Measurements from ENCODE around the gene PGM5.

PGM5 gene

DNA sequence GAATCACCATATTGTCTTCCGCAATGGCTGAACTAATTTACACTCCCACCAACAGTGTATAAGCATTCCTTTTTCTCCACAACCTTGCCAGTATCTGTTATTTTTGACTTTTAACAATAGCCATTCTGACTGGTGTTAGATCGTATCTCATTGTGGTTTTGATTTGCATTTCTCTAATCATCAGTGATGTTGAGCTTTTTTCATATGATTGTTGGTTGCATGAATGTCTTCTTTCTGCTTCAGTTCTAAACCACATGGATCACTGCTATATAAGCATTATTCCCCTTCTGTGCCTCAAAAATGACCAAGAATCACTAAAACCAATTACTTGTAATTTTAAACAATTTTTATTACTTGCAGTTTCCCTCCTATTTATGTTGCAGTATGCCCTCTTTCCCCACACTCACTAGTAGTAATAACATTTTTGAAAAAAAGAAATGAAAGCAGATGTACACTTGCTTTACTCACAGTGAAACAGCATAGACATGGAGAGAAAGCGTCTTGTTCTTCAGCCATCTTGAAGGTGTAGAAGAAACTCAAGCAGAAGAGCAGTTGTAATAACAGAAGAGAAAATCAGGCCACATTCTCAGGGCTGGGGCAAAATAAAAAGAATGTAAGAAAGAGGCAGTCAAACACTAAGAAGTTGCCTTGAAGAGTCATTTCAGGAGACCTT, 188.8 kb downstream of the PGM5 start (continued):
- TF ChIP-seq KLF17 (tag by site-specific recombination; IDR thresholded peaks at IDR 0.05): no peak
- TF ChIP-seq ZNF654 (tag by site-specific recombination; IDR thresholded peaks at IDR 0.05; ENCODE audit: low read depth): no peak
- no peak for TF ChIP-seq KLF9 (tag by site-specific recombination; IDR thresholded peaks at IDR 0.05; ENCODE audit: low read depth)
- no peak for TF ChIP-seq KLF10 (tag by site-specific recombination; IDR thresholded peaks at IDR 0.05)

GRCh38 chr9:68546596-68547390, 190.4 kb downstream of the PGM5 start:
- Histone ChIP-seq H3K36me3 (ENCODE audit: control insufficient read depth in 2 of 2, insufficient read depth in 1 of 2, low read length in 2 of 2) (no peaks in the 10 kb centered on the region), H3K9me3 (ENCODE audit: control insufficient read depth, insufficient read depth, low read depth, low read length) (no peaks in the 10 kb centered on the region), H3K27ac (ENCODE audit: extremely low read depth, low read depth, low read length) (no peak overlapping the region), H3K4me3 (ENCODE audit: low read depth, low read length) (no peak overlapping the region), H3K4me1 (ENCODE audit: control insufficient read depth, insufficient read depth, low read length) (no peaks in the 10 kb centered on the region)
- TF ChIP-seq TCF7L2 (IDR thresholded peaks at IDR 0.05; ENCODE audit: borderline replicate concordance, low read depth, low read length): no peak
- TF ChIP-seq ZNF138 (tag by site-specific recombination; IDR thresholded peaks at IDR 0.05; ENCODE audit: borderline replicate concordance): no peak
- no peak for TF ChIP-seq ZNF155 (tag by site-specific recombination; IDR thresholded peaks at IDR 0.05)
- TF ChIP-seq GLIS2 (tag by site-specific recombination; IDR thresholded peaks at IDR 0.05): no peak
- no peak for TF ChIP-seq ZNF146 (tag by site-specific recombination; IDR thresholded peaks at IDR 0.05)
- no peak for TF ChIP-seq ZFP41 (tag by site-specific recombination; IDR thresholded peaks at IDR 0.05; ENCODE audit: borderline replicate concordance)
- TF ChIP-seq ZNF529 (tag by site-specific recombination; IDR thresholded peaks at IDR 0.05; ENCODE audit: insufficient replicate concordance): no peak
- TF ChIP-seq ZNF391 (tag by site-specific recombination; IDR thresholded peaks at IDR 0.05; ENCODE audit: borderline replicate concordance, low read depth): no peak
- TF ChIP-seq, protein P1, sequence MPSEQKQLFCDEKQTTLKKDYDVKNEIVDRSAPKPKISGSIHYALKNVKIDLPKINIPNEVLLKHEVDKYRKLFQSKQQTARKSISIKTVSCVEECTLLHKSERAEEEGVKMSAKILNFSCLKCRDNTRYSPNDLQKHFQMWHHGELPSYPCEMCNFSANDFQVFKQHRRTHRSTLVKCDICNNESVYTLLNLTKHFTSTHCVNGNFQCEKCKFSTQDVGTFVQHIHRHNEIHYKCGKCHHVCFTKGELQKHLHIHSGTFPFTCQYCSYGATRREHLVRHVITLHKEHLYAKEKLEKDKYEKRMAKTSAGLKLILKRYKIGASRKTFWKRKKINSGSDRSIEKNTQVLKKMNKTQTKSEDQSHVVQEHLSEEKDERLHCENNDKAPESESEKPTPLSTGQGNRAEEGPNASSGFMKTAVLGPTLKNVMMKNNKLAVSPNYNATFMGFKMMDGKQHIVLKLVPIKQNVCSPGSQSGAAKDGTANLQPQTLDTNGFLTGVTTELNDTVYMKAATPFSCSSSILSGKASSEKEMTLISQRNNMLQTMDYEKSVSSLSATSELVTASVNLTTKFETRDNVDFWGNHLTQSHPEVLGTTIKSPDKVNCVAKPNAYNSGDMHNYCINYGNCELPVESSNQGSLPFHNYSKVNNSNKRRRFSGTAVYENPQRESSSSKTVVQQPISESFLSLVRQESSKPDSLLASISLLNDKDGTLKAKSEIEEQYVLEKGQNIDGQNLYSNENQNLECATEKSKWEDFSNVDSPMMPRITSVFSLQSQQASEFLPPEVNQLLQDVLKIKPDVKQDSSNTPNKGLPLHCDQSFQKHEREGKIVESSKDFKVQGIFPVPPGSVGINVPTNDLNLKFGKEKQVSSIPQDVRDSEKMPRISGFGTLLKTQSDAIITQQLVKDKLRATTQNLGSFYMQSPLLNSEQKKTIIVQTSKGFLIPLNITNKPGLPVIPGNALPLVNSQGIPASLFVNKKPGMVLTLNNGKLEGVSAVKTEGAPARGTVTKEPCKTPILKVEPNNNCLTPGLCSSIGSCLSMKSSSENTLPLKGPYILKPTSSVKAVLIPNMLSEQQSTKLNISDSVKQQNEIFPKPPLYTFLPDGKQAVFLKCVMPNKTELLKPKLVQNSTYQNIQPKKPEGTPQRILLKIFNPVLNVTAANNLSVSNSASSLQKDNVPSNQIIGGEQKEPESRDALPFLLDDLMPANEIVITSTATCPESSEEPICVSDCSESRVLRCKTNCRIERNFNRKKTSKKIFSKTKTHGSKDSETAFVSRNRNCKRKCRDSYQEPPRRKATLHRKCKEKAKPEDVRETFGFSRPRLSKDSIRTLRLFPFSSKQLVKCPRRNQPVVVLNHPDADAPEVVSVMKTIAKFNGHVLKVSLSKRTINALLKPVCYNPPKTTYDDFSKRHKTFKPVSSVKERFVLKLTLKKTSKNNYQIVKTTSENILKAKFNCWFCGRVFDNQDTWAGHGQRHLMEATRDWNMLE (tag by site-specific recombination; conservative IDR thresholded peaks at IDR 0.05; ENCODE audit: low read depth): no peak
- TF ChIP-seq, protein P2, sequence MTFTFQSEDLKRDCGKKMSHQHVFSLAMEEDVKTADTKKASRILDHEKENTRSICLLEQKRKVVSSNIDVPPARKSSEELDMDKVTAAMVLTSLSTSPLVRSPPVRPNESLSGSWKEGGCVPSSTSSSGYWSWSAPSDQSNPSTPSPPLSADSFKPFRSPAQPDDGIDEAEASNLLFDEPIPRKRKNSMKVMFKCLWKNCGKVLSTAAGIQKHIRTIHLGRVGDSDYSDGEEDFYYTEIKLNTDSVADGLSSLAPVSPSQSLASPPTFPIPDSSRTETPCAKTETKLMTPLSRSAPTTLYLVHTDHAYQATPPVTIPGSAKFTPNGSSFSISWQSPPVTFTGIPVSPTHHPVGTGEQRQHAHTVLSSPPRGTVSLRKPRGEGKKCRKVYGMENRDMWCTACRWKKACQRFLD (tag by site-specific recombination; IDR thresholded peaks at IDR 0.05): no peak
- TF ChIP-seq ZNF837 (tag by site-specific recombination; IDR thresholded peaks at IDR 0.05): no peak
- TF ChIP-seq ZNF560 (tag by site-specific recombination; IDR thresholded peaks at IDR 0.05; ENCODE audit: borderline replicate concordance): no peak
- no peak for TF ChIP-seq EGR2 (tag by site-specific recombination; IDR thresholded peaks at IDR 0.05; ENCODE audit: low read depth)
- no peak for TF ChIP-seq REPIN1 (tag by site-specific recombination; IDR thresholded peaks at IDR 0.05; ENCODE audit: low read depth)
- ChIA-PET POLR2A (no interaction called here), CTCF (no interaction called here)
